Measurements from ENCODE around the gene GPR15.

DNA sequence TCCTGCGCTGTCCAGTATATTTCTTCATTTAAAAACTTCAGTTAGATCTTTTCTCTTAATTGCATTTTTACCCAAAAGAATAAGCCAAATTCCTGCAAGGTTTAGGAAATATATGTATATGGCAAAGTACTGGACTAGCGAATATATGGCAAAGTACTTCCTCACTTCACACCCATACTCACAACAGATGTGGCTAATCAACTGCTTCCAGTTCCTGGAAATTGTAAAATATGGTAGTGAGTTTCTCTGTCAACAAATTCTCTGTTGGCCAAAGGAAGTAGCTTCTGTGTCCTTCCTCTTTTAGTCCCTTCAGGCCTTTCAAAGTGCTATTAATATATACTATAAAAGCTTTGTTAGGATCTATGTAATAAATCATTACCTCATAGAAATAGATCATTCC, 22.0 kb downstream of the GPR15 start:
- TF ChIP-seq, protein P1, sequence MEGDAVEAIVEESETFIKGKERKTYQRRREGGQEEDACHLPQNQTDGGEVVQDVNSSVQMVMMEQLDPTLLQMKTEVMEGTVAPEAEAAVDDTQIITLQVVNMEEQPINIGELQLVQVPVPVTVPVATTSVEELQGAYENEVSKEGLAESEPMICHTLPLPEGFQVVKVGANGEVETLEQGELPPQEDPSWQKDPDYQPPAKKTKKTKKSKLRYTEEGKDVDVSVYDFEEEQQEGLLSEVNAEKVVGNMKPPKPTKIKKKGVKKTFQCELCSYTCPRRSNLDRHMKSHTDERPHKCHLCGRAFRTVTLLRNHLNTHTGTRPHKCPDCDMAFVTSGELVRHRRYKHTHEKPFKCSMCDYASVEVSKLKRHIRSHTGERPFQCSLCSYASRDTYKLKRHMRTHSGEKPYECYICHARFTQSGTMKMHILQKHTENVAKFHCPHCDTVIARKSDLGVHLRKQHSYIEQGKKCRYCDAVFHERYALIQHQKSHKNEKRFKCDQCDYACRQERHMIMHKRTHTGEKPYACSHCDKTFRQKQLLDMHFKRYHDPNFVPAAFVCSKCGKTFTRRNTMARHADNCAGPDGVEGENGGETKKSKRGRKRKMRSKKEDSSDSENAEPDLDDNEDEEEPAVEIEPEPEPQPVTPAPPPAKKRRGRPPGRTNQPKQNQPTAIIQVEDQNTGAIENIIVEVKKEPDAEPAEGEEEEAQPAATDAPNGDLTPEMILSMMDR (IDR thresholded peaks at IDR 0.05; ENCODE audit: low read length): no peak
- TF ChIP-seq EZH2 (optimal IDR thresholded peaks at IDR 0.05; ENCODE audit: low read depth, low read length): no peak
- no peak for TF ChIP-seq EZH2phosphoT487 (IDR thresholded peaks at IDR 0.05; ENCODE audit: low read length)

Measured in MM.1S (cell line).